DMS153 (cell line): ENCODE measurements around the gene ADGRV1.

Source experiments
- DNase-seq: peaks from one replicate; lab custom pipeline; 2025; lab: John Stamatoyannopoulos, UW

The ADGRV1 gene

GRCh38 chr5:90868799-90869198, 310.2 kb downstream of the ADGRV1 start:
- DNase-seq, result no peak

DNA sequence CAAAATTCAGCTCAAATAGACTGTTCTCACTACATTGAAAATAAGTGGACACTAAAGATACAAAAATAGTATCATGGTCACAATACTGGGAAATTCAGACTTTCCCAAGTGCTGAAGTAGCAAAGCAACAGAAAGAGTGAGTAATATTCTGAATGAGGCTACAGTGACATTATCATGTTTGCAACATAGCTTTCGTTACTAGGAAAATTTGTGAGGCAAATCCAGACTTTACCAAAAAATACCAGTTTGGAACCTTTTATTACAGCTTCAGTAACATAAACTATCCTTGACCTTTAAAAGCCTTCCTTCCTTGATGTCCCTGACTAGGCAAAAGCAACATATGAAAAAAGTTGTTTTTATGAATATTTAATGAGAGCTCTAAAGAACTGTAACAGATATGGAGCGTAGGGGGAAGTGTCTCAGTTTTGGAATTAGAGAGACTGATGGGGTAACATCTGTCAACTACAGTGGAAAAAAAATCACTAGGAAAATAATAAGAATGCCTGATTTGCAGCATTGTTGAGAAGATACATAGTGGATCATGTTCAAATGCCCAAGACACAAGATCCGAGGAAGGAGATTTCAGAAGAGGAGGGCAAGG, 312.9 kb downstream of the ADGRV1 start:
- no peak for DNase-seq

- no peak for DNase-seq
These were observed 314.5 kb downstream of the ADGRV1 start for GRCh38 chr5:90873033-90873517.

DNA sequence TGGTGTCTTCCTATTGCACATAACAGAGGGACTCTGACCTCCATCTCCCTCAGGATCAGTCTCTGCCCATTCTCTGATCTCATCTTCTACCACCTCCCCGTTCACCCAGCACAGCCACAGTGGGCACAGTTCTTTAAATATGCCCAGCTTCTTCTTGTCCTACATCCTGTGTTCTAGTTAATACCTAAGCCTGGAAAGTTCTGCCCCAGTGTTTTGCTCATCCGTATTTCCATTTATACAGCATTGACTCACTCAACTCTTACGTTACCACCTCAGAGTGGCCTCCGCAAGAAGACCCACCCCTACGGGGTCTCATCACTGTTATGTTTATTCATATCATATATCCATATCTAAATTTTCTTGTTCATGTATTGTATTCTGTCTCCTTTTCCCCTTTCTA, 315.5 kb downstream of the ADGRV1 start:
- DNase-seq, result no peak

GRCh38 chr5:90875456-90875855, 316.9 kb downstream of the ADGRV1 start:
- no peak for DNase-seq

DNA sequence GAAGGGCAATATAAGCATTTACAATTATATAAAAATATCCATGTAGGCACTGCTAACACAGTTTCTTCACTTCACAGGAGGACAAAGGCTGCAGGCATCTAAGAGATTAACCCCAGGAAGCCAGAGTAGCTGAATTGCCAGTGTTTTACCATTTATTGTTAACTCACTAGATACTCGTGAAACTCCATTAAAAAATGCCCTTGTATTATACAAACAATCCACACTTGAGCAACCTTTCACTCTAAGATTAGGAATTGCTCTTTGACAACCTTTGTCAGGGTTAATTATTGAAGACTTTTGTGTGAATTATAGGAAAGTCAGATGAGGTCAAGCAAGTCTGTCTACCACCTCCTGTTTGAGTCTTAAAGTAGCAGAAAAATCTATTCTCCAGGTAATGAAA, 317.8 kb downstream of the ADGRV1 start:
- no peak for DNase-seq

GRCh38 chr5:90877049-90877448, 318.5 kb downstream of the ADGRV1 start:
- DNase-seq, result no peak

- no peak for DNase-seq
These were observed 319.5 kb downstream of the ADGRV1 start for GRCh38 chr5:90878081-90878480.

GRCh38 chr5:90878549-90879196, 320.1 kb downstream of the ADGRV1 start:
- DNase-seq, result no peak

DNA sequence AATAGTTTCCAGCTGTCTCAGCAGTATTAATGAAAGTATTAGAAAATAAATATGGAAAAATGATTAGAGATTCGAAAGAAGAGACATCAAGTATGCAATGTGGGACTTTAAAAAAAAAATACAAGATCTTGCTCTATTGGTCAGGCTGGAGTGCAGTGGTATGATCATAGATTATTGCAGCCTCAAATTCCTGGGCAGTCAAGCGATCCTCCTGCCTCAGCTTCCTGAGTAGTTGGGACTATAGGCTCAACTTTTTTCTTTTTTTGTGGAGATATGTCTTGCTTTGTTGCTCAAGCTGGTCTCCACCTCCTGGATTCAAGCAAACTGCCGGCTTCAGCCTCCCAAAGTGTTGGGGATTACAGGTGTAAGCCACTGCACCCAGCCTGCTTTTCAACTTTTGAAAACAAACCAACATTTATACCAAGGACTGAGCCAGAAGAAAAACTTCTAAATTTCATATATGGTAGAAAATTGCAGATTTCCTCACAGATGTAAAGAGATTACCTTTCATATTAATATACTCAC, 323.1 kb downstream of the ADGRV1 start:
- no peak for DNase-seq

DNA sequence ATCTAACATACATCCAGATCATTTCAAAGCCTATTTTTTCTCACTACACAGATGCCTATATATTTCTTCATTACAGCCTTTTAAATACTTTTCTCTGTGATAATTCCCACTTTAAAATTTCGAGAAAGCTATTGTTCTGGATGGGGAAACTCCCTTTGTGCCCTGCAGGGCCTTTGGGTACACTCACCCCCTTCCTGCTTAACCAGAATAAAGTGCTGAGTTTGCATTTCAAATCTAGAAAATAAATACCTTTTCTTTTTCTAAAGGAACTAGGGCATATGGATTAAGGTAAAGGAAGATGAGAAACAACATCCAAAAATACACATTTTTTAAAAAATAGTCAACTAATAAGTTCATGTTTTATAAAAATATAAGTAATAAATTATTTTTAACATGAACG, 323.9 kb downstream of the ADGRV1 start:
- DNase-seq, result no peak

- DNase-seq, result no peak
These were observed 326.7 kb downstream of the ADGRV1 start for GRCh38 chr5:90885180-90885868.

DNA sequence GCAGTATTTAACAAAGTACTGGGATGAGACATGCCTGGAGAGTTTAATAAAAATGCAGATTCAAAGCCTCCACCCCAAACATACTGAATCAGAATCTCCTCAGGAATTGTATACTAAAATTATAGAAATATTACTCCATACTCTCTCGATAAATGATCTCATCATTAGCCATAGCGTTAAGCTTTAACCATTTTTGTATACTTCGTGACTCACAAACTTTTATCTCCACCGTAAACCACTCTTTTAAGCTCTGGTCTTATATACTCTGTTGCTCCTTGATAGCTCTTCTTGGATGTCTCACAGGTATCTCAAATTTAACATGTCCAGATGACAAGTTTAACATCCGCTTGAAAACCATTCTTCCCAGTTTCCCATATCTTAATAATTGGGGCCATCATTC, 327.8 kb downstream of the ADGRV1 start:
- DNase-seq, result no peak

GRCh38 chr5:90888511-90889324, 330.1 kb downstream of the ADGRV1 start:
- peak; percentile 3 for DNase-seq

DNA sequence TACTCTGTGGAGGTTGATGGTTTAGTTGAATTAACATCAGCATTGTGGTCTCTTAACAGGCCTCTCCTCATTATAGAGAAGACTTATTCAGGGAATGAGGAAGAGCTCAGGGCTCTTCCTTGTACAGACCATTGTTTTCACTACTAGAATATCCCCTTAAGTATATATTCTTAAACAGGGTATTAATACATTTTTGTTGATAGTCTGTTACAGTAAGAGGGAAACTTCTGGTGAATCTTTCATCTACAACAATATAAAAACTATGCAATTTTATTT, 330.7 kb downstream of the ADGRV1 start:
- no peak for DNase-seq

DNA sequence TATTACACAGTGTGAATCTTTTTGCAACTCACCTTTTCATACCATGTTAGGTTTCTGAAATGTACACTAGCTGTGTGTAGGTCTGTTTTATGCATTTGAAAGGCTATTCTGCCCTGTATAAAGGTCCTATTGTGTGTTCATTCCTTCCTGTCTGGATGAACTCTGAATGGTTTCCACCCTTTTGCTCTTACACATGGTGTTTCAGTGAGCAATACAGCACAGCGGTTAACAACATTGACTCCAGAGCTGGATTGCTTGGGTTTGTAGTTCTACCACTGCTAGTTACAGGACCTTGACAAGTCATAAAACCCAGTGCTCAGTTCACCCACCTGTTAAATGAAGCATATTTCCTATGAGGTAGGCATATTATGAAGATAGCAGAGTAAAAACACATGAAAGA, 331.6 kb downstream of the ADGRV1 start:
- DNase-seq, result no peak

- no peak for DNase-seq
These were observed 336.3 kb downstream of the ADGRV1 start for GRCh38 chr5:90894866-90895420.

GRCh38 chr5:90897618-90898017, 339.0 kb downstream of the ADGRV1 start:
- DNase-seq, result no peak

- no peak for DNase-seq
These were observed 339.9 kb downstream of the ADGRV1 start for GRCh38 chr5:90898326-90899013.

- no peak for DNase-seq
These were observed 340.5 kb downstream of the ADGRV1 start for GRCh38 chr5:90899014-90899604.

DNA sequence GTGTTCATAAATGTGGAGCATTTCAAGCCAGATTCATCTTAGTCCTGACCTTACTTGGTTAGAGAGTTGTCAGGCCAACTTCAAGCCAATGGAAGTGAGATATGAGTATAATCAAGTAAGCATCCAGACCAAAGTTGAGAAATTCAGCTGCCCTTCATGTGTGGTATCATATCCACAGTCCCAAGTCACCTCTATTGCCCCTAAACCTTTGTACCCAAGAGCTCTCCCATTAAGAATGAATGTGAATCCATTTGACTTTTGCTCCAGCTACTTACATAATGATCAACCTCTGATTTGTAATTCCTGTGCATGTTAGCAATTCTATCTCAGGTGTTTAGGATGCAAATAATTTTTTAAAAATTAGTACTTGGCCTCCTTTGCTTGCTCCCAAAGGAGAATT, 342.7 kb downstream of the ADGRV1 start:
- no peak for DNase-seq
